ENCODE measurements around the gene PPP1R13B.

- TF ChIP-seq POLR2A (IDR thresholded peaks at IDR 0.05; ENCODE audit: low read depth) (no peak), CTCF (IDR thresholded peaks at IDR 0.05) (no peak), POLR2AphosphoS5 (IDR thresholded peaks at IDR 0.05) (no peak)
Measured at GRCh38 chr14:103846097-103846496, 1.3 kb downstream of the PPP1R13B start.
